HG02943 (cell line): ENCODE measurements around the gene ADM5.
"Not testable (repeated sequence)": the region's sequence is repeated elsewhere in the genome, so short reads cannot be mapped to it uniquely, and the experiment has no call there.

Experiments
- ATAC-seq: cut with Tn5 transposase; IDR thresholded peaks from one replicate; pipeline ENCODE4 v1.9.1; 2021; ENCODE audit warnings: mild to moderate bottlenecking, low read depth, moderate library complexity; ENCODE audit not compliant: unreplicated experiment

The ADM5 gene

GRCh38 chr19:49699364-49699763 lies 10.0 kb downstream of the ADM5 start:
- no peak for ATAC-seq

GRCh38 chr19:49700563-49700962 lies 11.2 kb downstream of the ADM5 start:
- ATAC-seq = no peak

- no peak for ATAC-seq
Measured at GRCh38 chr19:49701271-49701786, 11.9 kb downstream of the ADM5 start.

GRCh38 chr19:49704888-49705642 lies 15.7 kb downstream of the ADM5 start:
- no peak for ATAC-seq

- no peak for ATAC-seq
Measured at GRCh38 chr19:49705919-49706318, 16.5 kb downstream of the ADM5 start.

- no peak for ATAC-seq
Measured at GRCh38 chr19:49710372-49710951, 21.1 kb downstream of the ADM5 start.

- ATAC-seq = no peak
Measured at GRCh38 chr19:49712397-49712859, 23.0 kb downstream of the ADM5 start.

- no peak for ATAC-seq
Measured at GRCh38 chr19:49713236-49713845, 23.9 kb downstream of the ADM5 start.

GRCh38 chr19:49716154-49716553 lies 26.8 kb downstream of the ADM5 start:
- ATAC-seq = no peak

- no peak for ATAC-seq
Measured at GRCh38 chr19:49718511-49718910, 29.1 kb downstream of the ADM5 start.

- ATAC-seq = no peak
Measured at GRCh38 chr19:49718991-49719390, 29.6 kb downstream of the ADM5 start.

GRCh38 chr19:49719420-49719819 lies 30.0 kb downstream of the ADM5 start:
- ATAC-seq = not testable (repeated sequence)

- no peak for ATAC-seq
Measured at GRCh38 chr19:49727217-49728030, 38.0 kb downstream of the ADM5 start.

- no peak for ATAC-seq
Measured at GRCh38 chr19:49730166-49730565, 40.8 kb downstream of the ADM5 start.

- ATAC-seq = no peak
Measured at GRCh38 chr19:49738268-49738667, 48.9 kb downstream of the ADM5 start.

- no peak for ATAC-seq
Measured at GRCh38 chr19:49739098-49739497, 49.7 kb downstream of the ADM5 start.

- no peak for ATAC-seq
Measured at GRCh38 chr19:49739933-49740332, 50.5 kb downstream of the ADM5 start.
